Astrocyte of the spinal cord (primary cell): Measurements from ENCODE around the gene ASCL3.

Experiments
- DNase-seq: peaks from one replicate; pipeline ENCODE4 v3.0.0; 2011; ENCODE audit warnings: low read depth, low spot score
- H3K4me3 ChIP-seq: 2 replicates; pipeline ENCODE4 v1.5.1; 2011; ENCODE audit warnings: low read depth, mild to moderate bottlenecking, low read length, moderate library complexity
- in situ Hi-C: cut with HindIII; loops from 2 replicates; pipeline ENCODE4 v1.10.0; 2017; ENCODE audit warnings: low sequenced_read_pairs
- TF ChIP-seq, protein P1 (sequence below): IDR thresholded peaks from 2 replicates; pipeline ENCODE4 v1.5.1; 2012; ENCODE audit warnings: low read depth, mild to moderate bottlenecking, low read length, inconsistent platforms

ASCL3 gene

DNA sequence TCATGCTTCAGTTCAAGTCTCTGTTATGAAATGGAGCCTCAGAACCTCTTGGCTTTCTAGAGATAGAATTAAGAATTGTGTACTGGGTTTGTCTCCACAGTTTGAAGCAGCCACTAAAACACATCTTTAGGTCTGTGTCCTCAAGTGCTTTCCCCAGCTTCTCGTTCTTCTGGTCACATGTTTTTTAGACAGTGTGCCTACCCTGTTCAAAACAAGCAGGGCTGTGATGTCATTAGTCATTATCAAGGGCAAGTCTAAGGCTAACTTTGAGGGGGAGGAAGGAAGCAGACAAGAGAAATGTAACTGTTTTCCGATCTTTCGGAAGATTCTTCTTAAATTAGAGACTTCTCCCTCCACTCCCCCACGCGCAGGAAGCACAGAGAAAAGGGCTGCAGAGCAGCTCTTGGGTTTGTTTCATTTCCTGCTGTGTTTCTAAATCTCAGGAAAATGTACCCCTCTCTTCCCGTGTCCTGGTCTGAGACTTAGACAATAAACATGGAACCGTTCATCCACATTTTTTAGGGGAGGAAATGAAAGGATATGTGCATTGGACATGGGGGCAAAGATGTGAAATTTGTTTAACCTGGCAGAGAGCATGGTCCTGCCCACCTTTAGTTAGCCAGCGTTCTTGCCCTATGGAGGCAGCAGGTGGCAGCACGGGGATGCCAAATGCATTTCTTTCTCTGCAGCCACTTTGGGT is 28.7 kb downstream of the ASCL3 start:
- TF ChIP-seq, protein P1, sequence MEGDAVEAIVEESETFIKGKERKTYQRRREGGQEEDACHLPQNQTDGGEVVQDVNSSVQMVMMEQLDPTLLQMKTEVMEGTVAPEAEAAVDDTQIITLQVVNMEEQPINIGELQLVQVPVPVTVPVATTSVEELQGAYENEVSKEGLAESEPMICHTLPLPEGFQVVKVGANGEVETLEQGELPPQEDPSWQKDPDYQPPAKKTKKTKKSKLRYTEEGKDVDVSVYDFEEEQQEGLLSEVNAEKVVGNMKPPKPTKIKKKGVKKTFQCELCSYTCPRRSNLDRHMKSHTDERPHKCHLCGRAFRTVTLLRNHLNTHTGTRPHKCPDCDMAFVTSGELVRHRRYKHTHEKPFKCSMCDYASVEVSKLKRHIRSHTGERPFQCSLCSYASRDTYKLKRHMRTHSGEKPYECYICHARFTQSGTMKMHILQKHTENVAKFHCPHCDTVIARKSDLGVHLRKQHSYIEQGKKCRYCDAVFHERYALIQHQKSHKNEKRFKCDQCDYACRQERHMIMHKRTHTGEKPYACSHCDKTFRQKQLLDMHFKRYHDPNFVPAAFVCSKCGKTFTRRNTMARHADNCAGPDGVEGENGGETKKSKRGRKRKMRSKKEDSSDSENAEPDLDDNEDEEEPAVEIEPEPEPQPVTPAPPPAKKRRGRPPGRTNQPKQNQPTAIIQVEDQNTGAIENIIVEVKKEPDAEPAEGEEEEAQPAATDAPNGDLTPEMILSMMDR = peak; percentile 85
- in situ Hi-C loops = no loop called here
- peak overlapping the region; percentile 7 for H3K4me3 ChIP-seq
- peak; percentile 41 for DNase-seq

DNA sequence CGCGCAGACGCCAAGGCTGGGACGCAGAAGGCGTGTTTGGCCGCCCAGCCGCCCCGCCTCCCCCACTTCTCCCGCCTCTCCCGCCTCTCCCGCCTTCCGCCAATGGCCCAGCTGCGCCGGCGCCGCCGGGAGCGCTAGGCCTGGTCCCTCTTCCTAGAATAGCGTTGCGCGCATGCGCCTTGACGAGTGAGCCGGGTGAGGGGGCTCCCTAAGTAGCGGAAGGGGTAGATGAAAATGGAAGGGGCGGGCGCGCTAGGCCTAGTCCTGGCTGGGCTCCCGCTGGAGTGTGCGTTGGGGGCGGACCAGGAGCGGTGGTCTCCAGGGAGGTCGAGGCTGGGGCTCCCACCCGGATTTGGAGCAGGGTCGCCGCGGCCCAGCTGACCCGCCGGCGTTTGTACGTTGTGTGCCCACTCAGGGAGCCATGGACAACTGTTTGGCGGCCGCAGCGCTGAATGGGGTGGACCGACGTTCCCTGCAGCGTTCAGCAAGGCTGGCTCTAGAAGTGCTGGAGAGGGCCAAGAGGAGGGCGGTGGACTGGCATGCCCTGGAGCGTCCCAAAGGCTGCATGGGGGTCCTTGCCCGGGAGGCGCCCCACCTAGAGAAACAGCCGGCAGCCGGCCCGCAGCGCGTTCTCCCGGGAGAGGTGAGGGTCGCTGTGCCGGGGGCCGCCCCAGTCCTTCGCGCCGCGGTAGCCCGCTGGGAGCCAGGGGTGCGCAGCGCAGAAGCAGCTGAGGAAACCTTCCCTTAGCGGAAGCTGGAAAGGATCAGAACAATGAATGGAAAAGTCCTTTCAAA is 31.6 kb downstream of the ASCL3 start, which contains the start of gene AKIP1:
Gene AKIP1, plus strand, starts transcription at position 161 of the 795 bp plus-strand sequence. Its CDS starts 261 bp downstream, at position 422.
- TF ChIP-seq, protein P1 = no peak
- DNase-seq = peak; percentile 97
- in situ Hi-C loops = no loop called here
- peak within 1 kb of the TSS; percentile 80 for H3K4me3 ChIP-seq

DNA sequence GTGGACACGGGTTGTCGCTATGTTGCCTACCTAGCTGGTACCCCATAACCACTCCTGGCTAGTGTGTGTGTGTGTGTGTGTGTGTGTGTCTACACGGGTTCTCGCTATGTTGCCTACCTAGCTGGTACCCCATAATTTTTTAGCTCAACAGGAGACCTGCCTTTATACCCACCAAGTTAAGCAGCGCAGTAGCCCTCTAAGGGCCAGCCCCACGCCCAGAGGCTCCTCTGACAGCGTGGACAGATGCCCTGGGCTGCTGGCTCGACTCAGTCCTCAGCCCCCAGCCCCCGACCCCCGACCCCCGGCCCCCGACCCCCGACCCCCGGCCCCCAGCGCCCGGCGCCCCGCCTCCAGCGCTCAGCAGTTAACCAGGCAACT is 32.2 kb downstream of the ASCL3 start:
- no peak for DNase-seq
- peak overlapping the region; percentile 80 for H3K4me3 ChIP-seq
- TF ChIP-seq, protein P1 = no peak
- in situ Hi-C loops = no loop called here

DNA sequence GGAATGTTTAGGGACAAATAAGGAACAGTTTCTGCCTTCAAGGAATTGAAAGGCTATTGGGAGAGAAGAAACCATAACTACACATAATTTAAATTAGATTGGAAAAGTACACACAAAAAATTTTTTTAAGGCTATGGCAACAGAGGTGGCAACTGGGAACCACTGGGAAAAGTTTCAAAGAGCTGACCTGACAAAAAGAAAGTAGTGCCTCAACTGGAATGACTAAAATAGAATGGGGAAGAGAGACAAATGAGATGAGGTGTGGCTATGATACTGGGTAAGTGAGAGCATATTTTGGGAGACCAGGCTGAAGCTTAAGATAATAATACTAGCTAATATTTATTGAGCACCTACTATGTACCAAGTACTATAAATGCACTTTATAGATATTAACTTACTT is 34.7 kb downstream of the ASCL3 start:
- DNase-seq = no peak
- in situ Hi-C loops = no loop called here
- TF ChIP-seq, protein P1 = no peak
- no peak overlapping the region for H3K4me3 ChIP-seq

DNA sequence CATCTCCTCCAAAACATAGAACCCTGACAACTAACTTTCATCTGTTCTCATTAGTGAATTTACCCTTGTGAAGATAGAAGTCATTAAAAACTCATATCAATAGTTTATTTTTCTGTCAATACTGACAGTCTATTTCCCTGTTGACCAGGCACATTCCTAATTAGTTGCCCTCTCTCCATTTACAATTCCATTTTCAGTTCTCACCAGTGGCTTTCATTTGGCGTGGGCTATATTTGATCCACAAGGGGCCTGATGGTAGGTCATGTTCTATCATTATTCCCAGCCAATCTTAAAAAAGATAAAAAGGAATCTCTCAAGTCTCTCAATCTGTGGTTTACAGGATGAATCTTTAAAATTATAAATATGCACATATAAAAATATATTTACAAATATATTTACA is 35.7 kb downstream of the ASCL3 start:
- TF ChIP-seq, protein P1 = no peak
- in situ Hi-C loops = no loop called here
- DNase-seq = no peak
- H3K4me3 ChIP-seq = no peak overlapping the region

DNA sequence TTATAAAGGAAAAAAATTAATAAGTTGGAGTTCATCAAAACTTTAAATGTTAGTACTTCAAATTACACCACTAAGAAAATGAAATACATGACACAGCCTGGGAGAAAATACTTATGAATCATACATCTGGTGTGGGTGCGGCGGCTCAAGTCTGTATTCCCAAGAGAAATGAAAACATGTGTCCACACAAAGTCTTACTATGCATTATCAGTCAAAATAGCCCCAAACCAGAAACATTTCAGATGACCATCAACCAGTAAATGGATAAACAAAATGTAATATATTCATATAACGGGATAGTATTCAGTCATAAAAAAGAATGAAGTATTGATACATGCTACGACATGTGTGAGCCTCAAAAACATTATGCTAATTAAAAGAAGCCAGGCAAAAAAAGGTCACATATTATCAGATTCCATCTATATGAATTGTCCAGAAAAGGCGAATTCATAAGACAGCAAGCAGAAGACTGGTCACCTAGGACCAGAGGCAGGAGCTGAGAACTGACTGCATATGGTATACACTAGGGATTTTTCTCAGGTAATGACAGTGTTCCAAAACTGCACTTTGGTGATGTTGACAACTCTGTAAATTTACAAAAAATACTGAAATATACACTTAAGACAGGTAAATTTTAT is 37.2 kb downstream of the ASCL3 start:
- peak; percentile 81 for DNase-seq

More for the DNA sequence above, 37.2 kb downstream of the ASCL3 start:
- in situ Hi-C loops = no loop called here
- TF ChIP-seq, protein P1 = no peak
- H3K4me3 ChIP-seq = no peak overlapping the region
